H9 (cell line): Measurements from ENCODE around the gene MICU1. TPM values are rescaled to one million over a fixed set of nuclear protein-coding genes. Genes with fewer than 3 reads are reported as not detected.

ENCODE experiments used
- DNase-seq: peaks from one replicate; pipeline ENCODE4 v3.0.0-alpha.2; 2017
- H2AFZ ChIP-seq: one replicate; pipeline ENCODE4 v1.6.1; 2013; ENCODE audit warnings: mild to moderate bottlenecking, low read length, control low read depth, moderate library complexity
- H2AK5ac ChIP-seq: 2 replicates; pipeline ENCODE4 v1.6.1; 2013; ENCODE audit warnings: low read length, control low read depth, mixed read lengths; ENCODE audit not compliant: insufficient read length
- H2BK120ac ChIP-seq: one replicate; pipeline ENCODE4 v1.6.1; 2013; ENCODE audit warnings: low read depth, mild to moderate bottlenecking, low read length, control low read depth, inconsistent platforms; ENCODE audit not compliant: poor library complexity, severe bottlenecking
- H2BK12ac ChIP-seq: 2 replicates; pipeline ENCODE4 v1.6.1; 2013; ENCODE audit warnings: low read length, control low read depth, mixed read lengths, low read depth; ENCODE audit not compliant: insufficient read length
- H2BK15ac ChIP-seq: 2 replicates; pipeline ENCODE4 v1.6.1; 2013; ENCODE audit warnings: low read depth, low read length, control low read depth
- H2BK20ac ChIP-seq: one replicate; pipeline ENCODE4 v1.6.1; 2013; ENCODE audit warnings: low read depth, mild to moderate bottlenecking, low read length, control low read depth, inconsistent platforms; ENCODE audit not compliant: poor library complexity, severe bottlenecking
- H2BK5ac ChIP-seq: 2 replicates; pipeline ENCODE4 v1.6.1; 2013; ENCODE audit warnings: low read length, control low read depth, mixed read lengths; ENCODE audit not compliant: insufficient read length
- H3K14ac ChIP-seq: 2 replicates; pipeline ENCODE4 v1.6.1; 2013; ENCODE audit warnings: low read length, control low read depth; ENCODE audit not compliant: insufficient read depth
- H3K18ac ChIP-seq: 2 replicates; pipeline ENCODE4 v1.6.1; 2013; ENCODE audit warnings: low read depth, mild to moderate bottlenecking, mixed read lengths, low read length, control low read depth; ENCODE audit not compliant: insufficient read length
- H3K23ac ChIP-seq: 2 replicates; pipeline ENCODE4 v1.6.1; 2013; ENCODE audit warnings: low read length, control low read depth, mixed read lengths, low read depth; ENCODE audit not compliant: insufficient read length
- H3K23me2 ChIP-seq: 2 replicates; pipeline ENCODE4 v1.6.1; 2013; ENCODE audit warnings: low read depth, mild to moderate bottlenecking, mixed read lengths, low read length, control low read depth; ENCODE audit not compliant: insufficient read length, poor library complexity, severe bottlenecking
- H3K27ac ChIP-seq: 2 replicates; pipeline ENCODE4 v1.5.1; 2013; ENCODE audit warnings: low read length, control low read depth, mixed read lengths, low read depth; ENCODE audit not compliant: insufficient read length
- H3K27me3 ChIP-seq: 2 replicates; pipeline ENCODE4 v1.6.1; 2013; ENCODE audit warnings: low read length, control low read depth, inconsistent platforms; ENCODE audit not compliant: insufficient read depth
- H3K4ac ChIP-seq: 2 replicates; pipeline ENCODE4 v1.6.1; 2013; ENCODE audit warnings: low read depth, mild to moderate bottlenecking, control low read depth, inconsistent platforms, low read length, moderate library complexity
- H3K4me1 ChIP-seq: 2 replicates; pipeline ENCODE4 v1.6.1; 2013; ENCODE audit warnings: low read length, control low read depth, inconsistent platforms; ENCODE audit not compliant: insufficient read depth
- H3K4me2 ChIP-seq: 2 replicates; pipeline ENCODE4 v1.6.1; 2013; ENCODE audit warnings: low read length, control low read depth, mixed read lengths; ENCODE audit not compliant: insufficient read length, insufficient read depth
- H3K56ac ChIP-seq: 2 replicates; pipeline ENCODE4 v1.6.1; 2013; ENCODE audit warnings: low read depth, mild to moderate bottlenecking, mixed read lengths, low read length, control low read depth; ENCODE audit not compliant: insufficient read length
- H3K79me1 ChIP-seq: 2 replicates; pipeline ENCODE4 v1.6.1; 2013; ENCODE audit warnings: low read depth, mild to moderate bottlenecking, moderate library complexity, low read length, control low read depth, inconsistent platforms; ENCODE audit not compliant: insufficient read depth, poor library complexity, severe bottlenecking
- H3K79me2 ChIP-seq: 2 replicates; pipeline ENCODE4 v1.6.1; 2013; ENCODE audit warnings: low read length, control low read depth, inconsistent platforms; ENCODE audit not compliant: insufficient read depth
- H3K9ac ChIP-seq: 2 replicates; pipeline ENCODE4 v1.6.1; 2013; ENCODE audit warnings: low read length, control low read depth, mixed read lengths; ENCODE audit not compliant: insufficient read length; ENCODE audit errors: extremely low read depth
- H3K9me3 ChIP-seq: one replicate; pipeline ENCODE4 v1.6.1; 2013; ENCODE audit warnings: low read depth, low read length, inconsistent platforms; ENCODE audit not compliant: control insufficient read depth
- H3T11ph ChIP-seq: one replicate; pipeline ENCODE4 v1.6.1; 2013; ENCODE audit warnings: mild to moderate bottlenecking, low read length, control low read depth, inconsistent platforms
- H4K20me1 ChIP-seq: one replicate; pipeline ENCODE4 v1.6.1; 2013; ENCODE audit not compliant: control insufficient read depth, insufficient read length, insufficient read depth
- H4K5ac ChIP-seq: 2 replicates; pipeline ENCODE4 v1.6.1; 2013; ENCODE audit warnings: low read depth, mild to moderate bottlenecking, mixed read lengths, low read length, control low read depth; ENCODE audit not compliant: insufficient read length
- H4K8ac ChIP-seq: replicated peaks from 2 replicates; pipeline ENCODE4 v1.6.1; 2013; ENCODE audit warnings: low read length, control low read depth, mixed read lengths, low read depth; ENCODE audit not compliant: insufficient read length
- H4K91ac ChIP-seq: 2 replicates; pipeline ENCODE4 v1.6.1; 2013; ENCODE audit warnings: low read depth, mild to moderate bottlenecking, moderate library complexity, mixed read lengths, low read length, control low read depth; ENCODE audit not compliant: insufficient read length
- H3K27ac Mint-ChIP-seq, 3 experiments: 2 replicates in 2 of 3; 3 replicates in 1 of 3; pipeline ENCODE4 v1.8.0; 2020 to 2021; ENCODE audit warnings: mixed read lengths in 3 of 3, mild to moderate bottlenecking in 1 of 3, moderate library complexity in 1 of 3
- H3K27me3 Mint-ChIP-seq: 2 replicates; pipeline ENCODE4 v1.8.0; 2021; ENCODE audit warnings: low read depth, mild to moderate bottlenecking, moderate library complexity, mixed read lengths
- H3K36me3 Mint-ChIP-seq, 3 experiments: 2 replicates in 2 of 3; 3 replicates in 1 of 3; pipeline ENCODE4 v1.8.0; 2020 to 2021; ENCODE audit warnings: low read depth in 3 of 3, mixed read lengths in 3 of 3; ENCODE audit not compliant: insufficient read depth in 1 of 3
- H3K4me1 Mint-ChIP-seq, 2 experiments: 2 replicates each; pipeline ENCODE4 v1.8.0; 2020; ENCODE audit warnings: mixed read lengths in 2 of 2
- H3K4me3 Mint-ChIP-seq, 2 experiments: 2 replicates in 1 of 2; 3 replicates in 1 of 2; pipeline ENCODE4 v1.8.0; 2020 to 2021; ENCODE audit warnings: mild to moderate bottlenecking in 2 of 2, mixed read lengths in 2 of 2, moderate library complexity in 1 of 2
- H3K9me3 Mint-ChIP-seq, 2 experiments: 2 replicates in 1 of 2; 3 replicates in 1 of 2; pipeline ENCODE4 v1.8.0; 2020; ENCODE audit warnings: mild to moderate bottlenecking in 2 of 2, mixed read lengths in 2 of 2, moderate library complexity in 1 of 2
- WGBS: extraction: QIAGEN DNeasy Blood & Tissue Kit; methylation state at CpG from one replicate; pipeline ENCODE4 v1.1.7; 2013; ENCODE audit warnings: missing lambda C conversion rate, low lambda C conversion rate, mixed read lengths; ENCODE audit not compliant: insufficient read length; ENCODE audit errors: extremely low coverage; 5-methylcytosine and 5-hydroxymethylcytosine counted together
- total RNA-seq: library from RNA; stranded (reverse); gene quantifications from 2 replicates; pipeline ENCODE4 v1.2.1, GENCODE V29; 2021
- TF ChIP-seq, protein P1 (sequence below): fragments of 200-600 bp; sonication (generic); conservative IDR thresholded peaks from 3 replicates; pipeline ENCODE4 v1.8.0; 2021; ENCODE audit warnings: antibody characterized with exemption, mild to moderate bottlenecking

The MICU1 gene
- total RNA-seq, 1 experiment from 2014 or later = 33.2 TPM

DNA sequence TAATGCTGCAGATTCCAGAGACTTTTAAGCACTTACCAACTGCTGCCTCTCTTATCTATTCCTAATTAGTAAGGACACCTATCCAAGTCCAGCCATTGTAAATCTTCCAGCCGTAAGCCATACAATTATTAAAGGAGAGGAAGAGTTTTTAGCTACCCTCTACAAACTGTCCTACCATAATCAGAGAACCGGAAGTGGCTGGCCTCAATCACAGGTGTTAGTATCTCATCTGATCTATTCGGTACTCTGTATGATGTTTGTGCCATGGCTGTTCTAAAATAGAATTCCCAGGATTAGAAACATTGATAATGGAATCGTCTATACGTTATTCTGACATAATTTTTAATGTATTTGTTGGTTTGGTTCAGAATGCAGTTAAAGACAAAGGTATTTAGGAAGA is 102.8 kb downstream of the MICU1 start:
- no peaks in the 10 kb centered on the region for H3K79me2 ChIP-seq
- no peaks in the 10 kb centered on the region for H3K9me3 ChIP-seq
- H3K4ac ChIP-seq = no peak overlapping the region
- no peak overlapping the region for H4K5ac ChIP-seq
- H2AFZ ChIP-seq = no peak overlapping the region
- H3K27ac ChIP-seq = no peak overlapping the region
- Mint-ChIP-seq H3K4me3 (no peak overlapping the region), H3K27ac (no peak overlapping the region), H3K27me3 (no peaks in the 10 kb centered on the region), H3K36me3 (no peaks in the 10 kb centered on the region), H3K4me1 (no peaks in the 10 kb centered on the region), H3K9me3 (no peaks in the 10 kb centered on the region)
- H3K27me3 ChIP-seq = no peaks in the 10 kb centered on the region
- no peak overlapping the region for H3K18ac ChIP-seq
- no peaks in the 10 kb centered on the region for H3K79me1 ChIP-seq
- H4K8ac ChIP-seq = no peak overlapping the region
- H3T11ph ChIP-seq = no peak overlapping the region
- no peaks in the 10 kb centered on the region for H3K23me2 ChIP-seq
- no peak overlapping the region for H2BK15ac ChIP-seq
- no peak overlapping the region for H3K14ac ChIP-seq
- H3K4me1 ChIP-seq = no peaks in the 10 kb centered on the region
- H2BK120ac ChIP-seq = no peak overlapping the region
- no peak overlapping the region for H3K23ac ChIP-seq
- WGBS = no CpG with 5 or more reads among the region's 5 CpGs
- H4K91ac ChIP-seq = no peak overlapping the region
- no peak overlapping the region for H2BK5ac ChIP-seq
- no peak overlapping the region for H3K4me2 ChIP-seq
- no peak overlapping the region for H2BK20ac ChIP-seq
- TF ChIP-seq, protein P1, sequence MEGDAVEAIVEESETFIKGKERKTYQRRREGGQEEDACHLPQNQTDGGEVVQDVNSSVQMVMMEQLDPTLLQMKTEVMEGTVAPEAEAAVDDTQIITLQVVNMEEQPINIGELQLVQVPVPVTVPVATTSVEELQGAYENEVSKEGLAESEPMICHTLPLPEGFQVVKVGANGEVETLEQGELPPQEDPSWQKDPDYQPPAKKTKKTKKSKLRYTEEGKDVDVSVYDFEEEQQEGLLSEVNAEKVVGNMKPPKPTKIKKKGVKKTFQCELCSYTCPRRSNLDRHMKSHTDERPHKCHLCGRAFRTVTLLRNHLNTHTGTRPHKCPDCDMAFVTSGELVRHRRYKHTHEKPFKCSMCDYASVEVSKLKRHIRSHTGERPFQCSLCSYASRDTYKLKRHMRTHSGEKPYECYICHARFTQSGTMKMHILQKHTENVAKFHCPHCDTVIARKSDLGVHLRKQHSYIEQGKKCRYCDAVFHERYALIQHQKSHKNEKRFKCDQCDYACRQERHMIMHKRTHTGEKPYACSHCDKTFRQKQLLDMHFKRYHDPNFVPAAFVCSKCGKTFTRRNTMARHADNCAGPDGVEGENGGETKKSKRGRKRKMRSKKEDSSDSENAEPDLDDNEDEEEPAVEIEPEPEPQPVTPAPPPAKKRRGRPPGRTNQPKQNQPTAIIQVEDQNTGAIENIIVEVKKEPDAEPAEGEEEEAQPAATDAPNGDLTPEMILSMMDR = no peak
- no peak overlapping the region for H2AK5ac ChIP-seq
- DNase-seq = no peak
- no peak overlapping the region for H3K9ac ChIP-seq
- no peak overlapping the region for H2BK12ac ChIP-seq
- H4K20me1 ChIP-seq = no peaks in the 10 kb centered on the region
- H3K56ac ChIP-seq = no peak overlapping the region
